ENCODE data around the gene CACNA1B. TPM values are rescaled to one million over a fixed set of nuclear protein-coding genes. Genes with fewer than 3 reads are reported as not detected.

The CACNA1B gene
- total and polyA plus RNA-seq, 10 donors, result under 0.01 to 0.09 (median 0.04) TPM; not detected in 4

GRCh38 chr9:138042146-138042545, 164.6 kb downstream of the CACNA1B start:
- 86 to 94% (median 92%) methylated on average over 7 of the region's 7 CpGs for WGBS, 5 donors
- intact Hi-C loops (cut with DNase I; ENCODE audit: low total_unique reads), result no loop called here
- H3K9me3 ChIP-seq, result no peaks in the 10 kb centered on the region
- no peaks in the 10 kb centered on the region for H3K36me3 ChIP-seq
- no peak overlapping the region for H3K4me3 ChIP-seq
- no peaks in the 10 kb centered on the region for H3K4me1 ChIP-seq
- DNase-seq, result no peak
- peaks cover 0 to 43% (median 0%) of the 10 kb centered on the region in 7 donors for H3K27me3 ChIP-seq (replicated peaks in 1 of 7)
- H3K27ac ChIP-seq, result no peak overlapping the region
- TF ChIP-seq POLR2AphosphoS5 (IDR thresholded peaks at IDR 0.05) (no peak), CTCF (IDR thresholded peaks at IDR 0.05 in 8 of 11, conservative IDR thresholded peaks at IDR 0.05 in 3 of 11) (no peak), POLR2A (IDR thresholded peaks at IDR 0.05) (no peak)

GRCh38 chr9:138042640-138043039, 165.1 kb downstream of the CACNA1B start:
- intact Hi-C loops (cut with DNase I; ENCODE audit: low total_unique reads), result no loop called here
- H3K4me3 ChIP-seq, result no peak overlapping the region
- H3K4me1 ChIP-seq, result no peaks in the 10 kb centered on the region
- no peak overlapping the region for H3K27ac ChIP-seq
- peak; percentile 22 for DNase-seq
- no peaks in the 10 kb centered on the region for H3K9me3 ChIP-seq
- 62 to 78% (median 71%) methylated on average over 8 of the region's 8 CpGs for WGBS, 5 donors
- H3K27me3 ChIP-seq (replicated peaks in 1 of 7), result peaks cover 0 to 43% (median 0%) of the 10 kb centered on the region in 7 donors
- H3K36me3 ChIP-seq, result no peaks in the 10 kb centered on the region
- TF ChIP-seq POLR2AphosphoS5 (IDR thresholded peaks at IDR 0.05) (no peak), CTCF (IDR thresholded peaks at IDR 0.05 in 8 of 11, conservative IDR thresholded peaks at IDR 0.05 in 3 of 11) (no peak), POLR2A (IDR thresholded peaks at IDR 0.05) (no peak)

GRCh38 chr9:138043061-138043410, 165.5 kb downstream of the CACNA1B start:
- TF ChIP-seq CTCF (IDR thresholded peaks at IDR 0.05 in 8 of 11, conservative IDR thresholded peaks at IDR 0.05 in 3 of 11) (no peak), POLR2AphosphoS5 (IDR thresholded peaks at IDR 0.05) (no peak), POLR2A (IDR thresholded peaks at IDR 0.05) (no peak)
- H3K4me1 ChIP-seq, result no peaks in the 10 kb centered on the region
- H3K27ac ChIP-seq, result no peak overlapping the region
- H3K9me3 ChIP-seq, result no peaks in the 10 kb centered on the region
- DNase-seq, result peak; percentile 31
- WGBS, 5 donors, result 75 to 88% (median 84%) methylated on average over 9 to 12 of the region's 12 CpGs
- peaks cover 0 to 43% (median 0%) of the 10 kb centered on the region in 7 donors for H3K27me3 ChIP-seq (replicated peaks in 1 of 7)
- H3K36me3 ChIP-seq, result no peaks in the 10 kb centered on the region
- H3K4me3 ChIP-seq, result no peak overlapping the region
- intact Hi-C loops (cut with DNase I; ENCODE audit: low total_unique reads), result no loop called here

- 88 to 94% (median 90%) methylated on average over 29 to 42 of the region's 42 CpGs for WGBS, 5 donors
- Histone ChIP-seq H3K27me3 (replicated peaks in 1 of 7) (peaks cover 0 to 44% (median 0%) of the 10 kb centered on the region in 7 donors), H3K4me3 (no peak overlapping the region), H3K36me3 (no peaks in the 10 kb centered on the region), H3K9me3 (no peaks in the 10 kb centered on the region), H3K4me1 (no peaks in the 10 kb centered on the region), H3K27ac (no peak overlapping the region)
- intact Hi-C loops (cut with DNase I; ENCODE audit: low total_unique reads), result no loop called here
- TF ChIP-seq POLR2A (IDR thresholded peaks at IDR 0.05), result no peak
- peak; percentile 45 for DNase-seq
Observed at GRCh38 chr9:138043411-138044345, 166.1 kb downstream of the CACNA1B start.

Measured in spleen (tissue), 11 donors.